Stomach (tissue), 4 donors: ENCODE data around the gene MGAT4B.

Experiments used
- CTCF ChIP-seq, 7 experiments: fragments of 450-650 bp in 4 of 7; fragments of 200-600 bp in 3 of 7; sonication (generic) in 3 of 7; IDR thresholded peaks; one replicate each; pipeline ENCODE4 v1.5.1; 2016 to 2019; ENCODE audit warnings: antibody characterized with exemption in 7 of 7, control low read depth in 2 of 7, mild to moderate bottlenecking in 1 of 7
- EP300 ChIP-seq: sonication (generic); formaldehyde crosslinking; IDR thresholded peaks from one replicate; pipeline ENCODE4 v1.6.1; 2017; ENCODE audit warnings: antibody characterized with exemption
- POLR2AphosphoS5 ChIP-seq, 3 donors: sonication (generic); formaldehyde crosslinking; IDR thresholded peaks; one replicate each; pipeline ENCODE4 v1.6.1; 2016; ENCODE audit warnings: antibody characterized with exemption in 3 of 3

- TF ChIP-seq CTCF (IDR thresholded peaks at IDR 0.05), result no peak
- TF ChIP-seq POLR2AphosphoS5 (IDR thresholded peaks at IDR 0.05), result no peak
- TF ChIP-seq EP300, result no peak
Observed at GRCh38 chr5:179771311-179771895, 35.3 kb downstream of the MGAT4B start.
